Prostate gland (tissue), 2 donors: ENCODE measurements around the gene AMOTL1. TPM values are rescaled to one million over a fixed set of nuclear protein-coding genes. Genes with fewer than 3 reads are reported as not detected.

Experiments used
- DNase-seq: peaks from one replicate; pipeline ENCODE4 v3.0.0-alpha.2; 2019; ENCODE audit warnings: low spot score
- H3K27ac ChIP-seq, 2 donors: fragments of 200-600 bp; sonication (generic); 2 replicates each; pipeline ENCODE4 v1.5.1; 2017 to 2019
- H3K27me3 ChIP-seq: fragments of 200-600 bp; sonication (generic); replicated peaks from 2 replicates; pipeline ENCODE4 v1.5.1; 2019; ENCODE audit not compliant: insufficient read depth
- H3K36me3 ChIP-seq, 2 donors: fragments of 200-600 bp; sonication (generic); 1 replicate in 1 of 2; 2 replicates in 1 of 2; pipeline versions ENCODE4 v1.5.1 to v1.8.1; 2017 to 2019
- H3K4me1 ChIP-seq: fragments of 200-600 bp; sonication (generic); replicated peaks from 2 replicates; pipeline ENCODE4 v1.5.1; 2019
- H3K4me3 ChIP-seq, 2 donors: fragments of 200-600 bp; sonication (generic); 2 replicates each; pipeline ENCODE4 v1.5.1; 2017 to 2019
- H3K9me3 ChIP-seq: fragments of 200-600 bp; sonication (generic); 2 replicates; pipeline ENCODE4 v1.5.1; 2017
- CTCF ChIP-seq, 4 experiments: fragments of 200-600 bp in 2 of 4; fragments of 450-650 bp in 2 of 4; sonication (generic) in 2 of 4; IDR thresholded peaks; 1 replicate in 3 of 4; 2 replicates in 1 of 4; pipeline ENCODE4 v1.5.1; 2016 to 2019; ENCODE audit warnings: antibody characterized with exemption in 4 of 4, mild to moderate bottlenecking in 2 of 4, moderate library complexity in 2 of 4
- POLR2A ChIP-seq: fragments of 450-650 bp; IDR thresholded peaks from one replicate; pipeline ENCODE4 v1.6.1; 2016; ENCODE audit warnings: antibody characterized with exemption, mild to moderate bottlenecking
- POLR2AphosphoS5 ChIP-seq: sonication (generic); formaldehyde crosslinking; IDR thresholded peaks from one replicate; pipeline ENCODE4 v1.6.1; 2017; ENCODE audit warnings: antibody characterized with exemption
- WGBS: methylation state at CpG from one replicate; pipeline ENCODE4 v1.1.5; 2018; 5-methylcytosine and 5-hydroxymethylcytosine counted together
- intact Hi-C: fragments of 100-400 bp; cut with DNase I; formaldehyde crosslinking; loops from one replicate; pipeline ENCODE4 v1.14.2; 2022
- total RNA-seq, 2 donors: library from RNA; depleted of rRNA; stranded (reverse); fragments of >200 nt; gene quantifications; one replicate each; pipeline ENCODE4 v1.1.0, GENCODE V29; 2016

AMOTL1 gene
- total RNA-seq, 2 donors from 2014 or later = 49.2 to 67.2 TPM

- Histone ChIP-seq H3K4me3 (no peak overlapping the region), H3K27ac (no peak overlapping the region), H3K36me3 (no peaks in the 10 kb centered on the region), H3K27me3 (no peaks in the 10 kb centered on the region), H3K4me1 (no peaks in the 10 kb centered on the region), H3K9me3 (no peaks in the 10 kb centered on the region)
- no peak for DNase-seq
- 83% methylated on average over 5 of the region's 5 CpGs for WGBS
- intact Hi-C loops = no loop called here
- TF ChIP-seq POLR2A (no peak), CTCF (IDR thresholded peaks at IDR 0.05) (no peak), POLR2AphosphoS5 (no peak)
Observed at GRCh38 chr11:94868468-94868867, 100.3 kb downstream of the AMOTL1 start.

- H3K4me3 ChIP-seq = no peak overlapping the region
- H3K9me3 ChIP-seq = no peaks in the 10 kb centered on the region
- WGBS = 94% methylated on average over 10 of the region's 10 CpGs
- H3K27me3 ChIP-seq = no peaks in the 10 kb centered on the region
- H3K27ac ChIP-seq = no peak overlapping the region
- DNase-seq = no peak
- no peak for TF ChIP-seq CTCF (IDR thresholded peaks at IDR 0.05)
- no peak for TF ChIP-seq POLR2AphosphoS5
- no peak for TF ChIP-seq POLR2A
- H3K36me3 ChIP-seq = no peaks in the 10 kb centered on the region
- no peaks in the 10 kb centered on the region for H3K4me1 ChIP-seq
- intact Hi-C loops = no loop called here
Observed at GRCh38 chr11:94869186-94869585, 101.0 kb downstream of the AMOTL1 start.

GRCh38 chr11:94870422-94870821 is 102.3 kb downstream of the AMOTL1 start:
- TF ChIP-seq POLR2AphosphoS5 (no peak), POLR2A (no peak), CTCF (IDR thresholded peaks at IDR 0.05) (no peak)

GRCh38 chr11:94871491-94872185 is 103.5 kb downstream of the AMOTL1 start:
- WGBS = 93% methylated on average over 15 of the region's 15 CpGs
- Histone ChIP-seq H3K27me3 (no peaks in the 10 kb centered on the region), H3K36me3 (no peaks in the 10 kb centered on the region), H3K4me3 (no peak overlapping the region), H3K4me1 (no peaks in the 10 kb centered on the region), H3K27ac (no peak overlapping the region), H3K9me3 (no peaks in the 10 kb centered on the region)
- intact Hi-C loops = loop anchor here (5.0 to 10.0 kb wide), 2 partner anchors 107 to 249 kb away; partner anchors contain the start of gene AMOTL1
- no peak for DNase-seq
- TF ChIP-seq POLR2AphosphoS5 = no peak
- TF ChIP-seq POLR2A = no peak
- no peak for TF ChIP-seq CTCF (IDR thresholded peaks at IDR 0.05)

More at GRCh38 chr11:94870422-94870821, 102.3 kb downstream of the AMOTL1 start:
- H3K27ac ChIP-seq = no peak overlapping the region
- H3K4me3 ChIP-seq = no peak overlapping the region
- no peaks in the 10 kb centered on the region for H3K27me3 ChIP-seq
- no peaks in the 10 kb centered on the region for H3K9me3 ChIP-seq
- DNase-seq = no peak
- H3K4me1 ChIP-seq = no peaks in the 10 kb centered on the region
- 94% methylated on average over 5 of the region's 5 CpGs for WGBS
- intact Hi-C loops = loop anchor here (5.0 to 10.0 kb wide), 2 partner anchors 106 to 248 kb away; partner anchors contain the start of gene AMOTL1
- no peaks in the 10 kb centered on the region for H3K36me3 ChIP-seq
